Activated CD8-positive, alpha-beta memory T cell treated with anti-CD3 and anti-CD28 coated beads, Interleukin-2, amount 50 U/mL, for 48 hours (primary cell): ENCODE data around the gene DAPK1.

Experiments
- DNase-seq: peaks from one replicate; pipeline ENCODE4 v3.0.0-alpha.2; 2020

The DAPK1 gene

DNA sequence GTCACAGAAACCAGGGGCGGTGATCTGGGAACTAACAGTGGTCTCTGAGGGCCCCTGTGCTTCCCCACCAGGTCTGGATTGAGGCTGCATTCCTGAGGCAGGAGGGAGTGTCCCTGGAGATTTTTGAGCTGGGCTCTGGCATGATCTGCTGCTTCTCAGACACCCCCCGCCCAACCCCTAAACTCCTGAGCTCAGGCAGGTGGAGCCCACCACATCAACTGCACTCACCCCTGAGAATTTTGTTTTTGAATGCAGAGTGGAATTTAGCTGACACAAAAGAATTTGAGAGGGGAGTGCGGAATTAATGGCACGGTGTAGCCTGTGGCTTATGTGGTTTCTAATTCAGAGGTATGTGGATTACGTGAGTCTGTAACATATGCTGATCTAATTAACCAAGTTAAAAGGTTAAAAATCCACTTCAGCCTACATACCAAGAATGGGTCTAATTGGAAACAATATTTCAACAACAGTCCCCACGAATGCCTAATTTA, 204.3 kb downstream of the DAPK1 start:
- no peak for DNase-seq

DNA sequence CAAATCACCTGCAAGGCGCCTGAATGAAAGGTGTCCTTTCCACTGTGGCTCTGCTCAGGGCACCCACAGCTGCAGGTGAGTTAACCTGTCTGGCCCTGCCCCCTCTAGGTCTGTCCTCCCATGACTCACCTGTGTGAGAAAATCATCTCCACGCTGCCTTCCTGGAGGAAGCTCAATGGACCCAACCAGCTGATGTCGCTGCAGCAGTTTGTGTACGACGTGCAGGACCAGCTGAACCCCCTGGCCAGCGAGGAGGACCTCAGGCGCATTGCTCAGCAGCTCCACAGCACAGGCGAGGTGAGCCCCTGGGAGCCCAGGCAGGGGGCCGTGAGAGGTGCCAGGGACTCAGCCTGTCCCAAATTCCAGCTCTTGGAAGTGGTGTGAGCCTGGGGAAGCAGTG, 205.3 kb downstream of the DAPK1 start:
- DNase-seq = no peak

DNA sequence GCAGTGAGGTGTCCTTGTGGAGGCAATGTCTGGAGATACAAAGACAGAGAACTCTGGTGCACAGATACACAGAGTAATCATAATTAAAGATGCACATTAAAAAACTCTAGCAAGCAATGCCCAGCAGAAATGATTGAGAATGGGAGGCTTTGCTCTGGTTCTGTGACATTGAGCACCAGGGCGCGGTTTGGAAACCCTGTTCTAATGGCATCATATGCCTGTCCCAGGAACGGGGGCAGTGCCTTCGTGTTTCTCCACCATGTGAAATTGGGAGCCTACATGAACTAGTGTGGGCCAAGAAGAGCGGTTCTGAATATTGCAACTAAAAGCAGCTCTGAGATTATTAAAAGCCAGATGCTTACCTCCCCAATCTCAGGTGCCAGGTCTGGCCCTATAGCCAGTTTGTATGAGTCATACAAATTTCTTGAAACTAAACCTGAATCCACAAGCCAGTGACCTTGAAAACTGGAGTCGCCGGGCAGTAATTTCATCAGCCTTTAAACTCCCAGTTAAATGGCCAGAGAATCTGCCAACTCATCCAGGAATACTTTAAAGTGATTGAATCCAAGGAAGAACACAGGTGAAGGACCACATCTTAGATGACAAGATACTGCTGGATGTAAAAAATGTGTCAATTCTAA, 206.1 kb downstream of the DAPK1 start:
- DNase-seq = no peak

DNA sequence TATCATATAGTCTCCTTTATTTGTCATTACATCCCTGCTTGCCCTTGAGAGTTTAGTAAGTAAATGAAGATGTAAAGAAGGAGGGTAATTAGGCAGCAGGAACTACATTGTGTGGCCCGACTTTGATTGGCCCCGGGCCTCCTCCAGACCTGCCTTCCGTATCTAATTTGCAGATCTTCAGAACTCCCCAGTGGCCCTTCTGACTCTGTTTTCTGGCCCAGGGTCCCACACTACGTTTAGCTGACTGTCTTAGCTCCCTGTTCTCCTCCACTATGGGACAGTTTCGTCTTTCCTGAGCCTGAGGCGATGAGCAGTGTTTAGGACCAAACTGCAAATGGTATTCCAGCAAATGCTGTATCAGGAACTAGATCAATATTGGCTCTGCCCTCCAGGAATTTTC, 206.7 kb downstream of the DAPK1 start:
- DNase-seq = no peak

GRCh38 chr9:87706066-87706739, 208.5 kb downstream of the DAPK1 start:
- no peak for DNase-seq

DNA sequence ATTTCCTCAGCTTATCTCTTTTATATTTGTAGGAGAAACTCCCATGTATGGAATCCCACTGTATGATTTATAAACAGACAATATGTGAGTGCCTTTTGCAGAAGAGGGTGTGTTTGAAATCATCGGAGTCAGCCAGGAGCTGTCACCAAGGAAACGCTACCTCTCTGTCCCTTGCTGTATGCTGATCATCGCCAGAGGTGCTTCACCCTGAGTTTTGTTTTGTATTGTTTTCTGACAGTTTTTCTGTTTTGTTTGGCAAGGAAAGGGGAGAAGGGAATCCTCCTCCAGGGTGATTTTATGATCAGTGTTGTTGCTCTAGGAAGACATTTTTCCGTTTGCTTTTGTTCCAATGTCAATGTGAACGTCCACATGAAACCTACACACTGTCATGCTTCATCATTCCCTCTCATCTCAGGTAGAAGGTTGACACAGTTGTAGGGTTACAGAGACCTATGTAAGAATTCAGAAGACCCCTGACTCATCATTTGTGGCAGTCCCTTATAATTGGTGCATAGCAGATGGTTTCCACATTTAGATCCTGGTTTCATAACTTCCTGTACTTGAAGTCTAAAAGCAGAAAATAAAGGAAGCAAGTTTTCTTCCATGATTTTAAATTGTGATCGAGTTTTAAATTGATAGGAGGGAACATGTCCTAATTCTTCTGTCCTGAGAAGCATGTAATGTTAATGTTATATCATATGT, 210.3 kb downstream of the DAPK1 start:
- no peak for DNase-seq

- DNase-seq = no peak
These were observed 210.9 kb downstream of the DAPK1 start for GRCh38 chr9:87708546-87708945.

GRCh38 chr9:87708986-87709728, 211.5 kb downstream of the DAPK1 start:
- no peak for DNase-seq

DNA sequence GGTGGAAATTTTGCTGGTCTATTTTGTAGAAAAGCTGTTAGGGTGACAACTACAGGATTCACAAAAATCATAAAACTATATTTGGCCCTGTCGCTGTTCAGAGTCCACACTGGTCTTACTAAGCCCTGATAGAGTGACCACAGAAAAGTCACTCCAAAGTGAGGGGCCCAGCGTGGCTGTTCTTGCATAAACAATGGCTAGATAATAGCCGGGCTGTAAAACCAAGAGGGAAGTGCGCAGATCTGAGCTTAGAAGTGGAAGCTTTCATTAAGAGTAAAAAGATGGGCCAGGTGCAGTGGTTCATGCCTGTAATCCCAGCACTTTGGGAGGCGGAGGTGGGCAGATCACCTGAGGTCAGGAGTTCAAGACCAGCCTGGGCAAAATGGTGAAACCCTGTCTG, 212.8 kb downstream of the DAPK1 start:
- DNase-seq = no peak

GRCh38 chr9:87711857-87712800, 214.5 kb downstream of the DAPK1 start:
- DNase-seq = no peak

- DNase-seq = no peak
These were observed 215.2 kb downstream of the DAPK1 start for GRCh38 chr9:87712801-87713277.

DNA sequence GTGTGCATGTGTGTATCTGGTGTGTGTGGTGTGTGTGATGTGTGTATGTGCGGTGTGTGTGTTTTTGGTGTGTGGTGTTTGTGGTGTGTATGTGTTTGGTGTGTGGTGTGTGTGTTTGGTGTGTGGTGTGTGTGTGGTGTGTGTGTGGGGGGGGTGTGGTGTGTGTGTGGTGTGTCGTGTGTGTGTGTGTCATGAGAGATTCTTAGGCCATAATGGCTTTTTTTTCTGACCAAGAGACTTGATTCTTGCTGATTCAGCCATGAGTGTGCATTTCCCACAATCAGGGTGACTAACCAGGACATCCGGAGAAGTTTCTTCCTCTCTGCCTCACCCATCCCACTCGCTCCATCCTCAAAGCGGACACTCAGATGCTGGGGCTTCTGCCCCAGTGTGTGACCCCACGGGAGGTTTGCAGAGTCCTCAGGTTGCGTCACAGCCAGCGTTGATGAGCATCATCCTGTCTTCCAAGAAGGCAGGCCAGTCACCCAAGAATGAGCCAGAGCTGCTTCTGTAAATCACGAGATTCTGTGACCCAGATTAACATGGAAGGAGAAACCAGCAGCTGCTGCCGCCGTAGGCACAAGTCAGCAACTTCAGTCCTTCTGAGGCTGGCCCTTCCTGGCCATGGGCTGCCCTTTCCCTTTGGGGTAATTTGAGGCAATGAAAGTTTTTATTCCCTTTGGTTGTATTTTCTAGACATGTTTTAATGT, 215.8 kb downstream of the DAPK1 start:
- DNase-seq = no peak

GRCh38 chr9:87713988-87714330, 216.3 kb downstream of the DAPK1 start:
- DNase-seq = no peak

- DNase-seq = no peak
These were observed 217.2 kb downstream of the DAPK1 start for GRCh38 chr9:87714819-87715218.

DNA sequence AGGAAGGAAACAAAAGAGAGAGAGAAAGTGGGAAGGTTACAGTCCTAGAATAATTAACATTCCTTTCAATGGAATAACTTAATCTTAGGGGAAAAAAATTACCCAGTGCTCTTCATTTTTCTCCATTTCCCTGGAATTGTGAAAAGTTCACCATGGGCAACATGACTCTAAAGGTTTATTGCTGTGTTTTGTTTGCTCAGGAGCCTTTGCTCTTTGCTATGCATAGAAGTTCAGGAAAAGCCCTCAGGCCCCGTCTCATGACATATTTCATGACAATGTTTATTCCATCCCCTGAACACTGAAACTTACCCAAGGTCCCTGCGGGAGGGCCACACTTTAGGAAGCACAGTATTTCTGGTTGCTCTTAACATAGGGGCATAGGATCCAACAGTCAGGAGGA, 218.5 kb downstream of the DAPK1 start:
- no peak for DNase-seq

GRCh38 chr9:87717456-87717855, 219.8 kb downstream of the DAPK1 start:
- DNase-seq = no peak

DNA sequence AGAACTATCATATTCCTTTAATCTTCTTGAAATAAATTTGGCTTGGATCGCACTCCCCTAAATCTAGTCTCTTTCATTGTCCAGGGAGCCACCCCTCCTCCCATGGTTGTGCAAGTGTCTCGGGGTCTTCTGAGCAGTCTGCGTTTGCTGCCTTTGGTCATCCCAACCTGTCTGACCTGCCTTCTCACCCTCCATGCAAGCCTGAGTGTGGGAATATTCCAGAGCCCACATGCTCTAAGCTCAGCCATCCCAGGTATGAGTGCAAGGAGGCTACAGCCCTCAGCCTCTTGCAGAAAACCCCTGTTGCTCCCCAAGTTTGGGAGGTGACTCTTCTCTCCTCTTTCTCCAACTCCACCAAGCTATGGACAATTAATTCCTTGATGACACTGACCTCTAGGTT, 220.6 kb downstream of the DAPK1 start:
- no peak for DNase-seq

DNA sequence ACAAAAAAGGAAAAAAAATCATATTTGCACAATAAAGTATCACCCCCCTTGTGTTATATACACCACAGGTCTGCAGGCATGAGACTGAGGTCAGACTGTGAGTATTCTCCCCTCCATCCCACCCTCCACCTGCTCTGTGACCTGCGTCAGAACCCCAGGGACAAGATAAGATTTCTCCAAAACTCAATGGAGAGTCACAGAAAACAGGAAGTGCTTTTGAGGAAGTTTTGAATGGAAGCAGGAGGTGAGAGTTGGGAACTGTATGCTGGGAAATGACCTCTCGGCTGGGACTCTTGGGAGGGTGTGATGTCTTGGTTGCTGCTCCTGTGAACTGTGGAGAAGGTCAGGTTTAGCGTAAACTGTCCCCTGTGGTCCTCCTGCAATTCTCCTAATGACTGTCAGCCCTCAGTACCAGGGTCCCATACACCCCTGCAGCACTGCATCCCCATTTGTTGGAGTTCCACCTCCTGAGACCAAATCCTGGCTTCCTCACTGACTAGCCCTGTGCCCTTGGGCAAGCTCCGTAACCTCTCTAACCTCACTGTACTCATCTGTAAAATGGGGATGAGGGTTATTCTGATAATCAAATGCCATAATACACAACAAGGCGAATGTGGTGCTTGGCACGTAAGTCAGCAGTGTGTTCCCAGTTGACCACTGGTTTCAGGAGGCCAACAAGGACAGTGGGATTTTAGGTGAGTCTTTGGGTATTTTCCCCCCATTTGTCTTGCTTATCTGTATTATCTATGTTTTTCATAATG, 221.4 kb downstream of the DAPK1 start:
- DNase-seq = no peak

- no peak for DNase-seq
These were observed 222.5 kb downstream of the DAPK1 start for GRCh38 chr9:87720173-87720572.

DNA sequence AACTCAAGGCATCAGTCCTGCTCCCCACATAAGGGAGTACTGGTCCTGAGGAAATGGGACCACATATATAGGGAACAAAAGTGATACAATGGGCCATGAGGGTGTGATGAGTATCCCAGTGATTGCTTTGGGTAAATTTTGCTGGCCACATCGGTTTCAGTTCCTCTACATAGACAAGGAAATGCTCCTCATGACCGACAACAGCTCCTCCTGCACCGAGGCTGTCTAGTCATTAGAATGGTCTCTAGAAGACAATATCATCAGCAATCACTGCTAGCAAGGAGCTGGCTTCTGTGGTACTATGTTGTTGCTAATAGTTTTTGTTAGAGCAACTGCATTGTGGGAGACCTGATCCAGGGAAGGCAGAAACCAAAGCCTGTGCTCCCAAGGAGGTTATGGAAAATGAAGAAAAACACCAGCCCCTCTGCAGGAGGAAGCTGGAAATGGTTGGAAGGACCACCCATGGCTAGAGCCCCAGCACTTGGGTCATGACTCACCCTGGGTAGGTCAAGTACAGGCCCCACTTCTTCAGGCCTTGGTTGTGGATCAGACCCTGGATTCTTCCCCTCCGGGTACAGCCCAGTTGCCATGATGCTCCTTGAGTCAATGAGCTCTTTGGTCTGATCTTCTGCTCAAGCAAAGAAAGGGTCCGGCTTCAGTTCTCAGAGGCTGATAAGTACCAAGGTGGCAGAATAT, 224.9 kb downstream of the DAPK1 start:
- no peak for DNase-seq
